ENCODE data around the gene SLC12A2.

- TF ChIP-seq POLR2A (IDR thresholded peaks at IDR 0.05) = no peak
- TF ChIP-seq CTCF (IDR thresholded peaks at IDR 0.05) = no peak
- no peak for TF ChIP-seq POLR2AphosphoS5 (IDR thresholded peaks at IDR 0.05)
Measured at GRCh38 chr5:128097224-128097623, 13.7 kb downstream of the SLC12A2 start.
